ENCODE results near the gene NUP98.

- TF ChIP-seq CTCF (IDR thresholded peaks at IDR 0.05) (no peak), POLR2A (IDR thresholded peaks at IDR 0.05) (no peak)
These were observed 15.9 kb downstream of the NUP98 start for GRCh38 chr11:3781423-3781822.
